H1 (cell line): ENCODE data around the gene ATAD3B. TPM values are rescaled to one million over a fixed set of nuclear protein-coding genes. Genes with fewer than 3 reads are reported as not detected.
"Not testable (repeated sequence)": the region's sequence is repeated elsewhere in the genome, so short reads cannot be mapped to it uniquely, and the experiment has no call there.

ENCODE experiments used
- CTCF ChIA-PET: fragments of 300-600 bp; sonication (Branson Sonifier 250); formaldehyde crosslinking; loops from one replicate; lab custom pipeline; 2021; ENCODE audit not compliant: partially characterized antibody; lab: Charles Lee
- POLR2A ChIA-PET: fragments of 300-600 bp; sonication (Branson Sonifier 250); formaldehyde crosslinking; loops from one replicate; lab custom pipeline; 2021; ENCODE audit warnings: inconsistent platforms; ENCODE audit not compliant: partially characterized antibody; lab: Charles Lee
- DNase-seq, 2 experiments: peaks; one replicate each; pipeline versions ENCODE4 v3.0.0 to v3.0.0-alpha.2; 2010 to 2022; ENCODE audit warnings: low spot score in 2 of 2, low read depth in 1 of 2, mixed read lengths in 1 of 2
- FAIRE-seq: peaks from 2 replicates; lab custom pipeline; 2011; peaks lifted over from hg19 to GRCh38; lab: Jason Lieb, UNC
- H2AFZ ChIP-seq: 2 replicates; pipeline ENCODE4 v1.8.1; 2012; ENCODE audit warnings: low read length, inconsistent platforms
- H2AK5ac ChIP-seq: 2 replicates; pipeline ENCODE4 v1.6.1; 2013; ENCODE audit warnings: low read depth, low read length
- H2BK120ac ChIP-seq: replicated peaks from 2 replicates; pipeline ENCODE3; 2013; ENCODE audit warnings: low read depth, low read length, inconsistent platforms
- H2BK12ac ChIP-seq: 2 replicates; pipeline ENCODE4 v1.6.1; 2013; ENCODE audit warnings: low read depth, low read length
- H2BK15ac ChIP-seq: 2 replicates; pipeline ENCODE4 v1.6.1; 2013; ENCODE audit warnings: low read length
- H2BK20ac ChIP-seq: 2 replicates; pipeline ENCODE4 v1.6.1; 2013; ENCODE audit warnings: low read length
- H2BK5ac ChIP-seq: 2 replicates; pipeline ENCODE4 v1.6.1; 2013; ENCODE audit warnings: low read depth, low read length
- H3K14ac ChIP-seq: 2 replicates; pipeline ENCODE4 v1.6.1; 2013; ENCODE audit warnings: inconsistent platforms; ENCODE audit not compliant: insufficient read length
- H3K18ac ChIP-seq: 2 replicates; pipeline ENCODE4 v1.6.1; 2013; ENCODE audit warnings: low read length; ENCODE audit errors: extremely low read depth
- H3K23ac ChIP-seq: 2 replicates; pipeline ENCODE4 v1.6.1; 2013; ENCODE audit warnings: inconsistent platforms; ENCODE audit not compliant: insufficient read length
- H3K23me2 ChIP-seq: 2 replicates; pipeline ENCODE4 v1.6.1; 2013; ENCODE audit warnings: low read depth, low read length
- H3K27ac ChIP-seq: 2 replicates; pipeline ENCODE4 v1.6.1; 2011; ENCODE audit warnings: low read depth, low read length, inconsistent platforms
- H3K27me3 ChIP-seq, 4 experiments: replicated peaks in 1 of 4; 1 replicate in 1 of 4; 2 replicates in 3 of 4; pipeline versions ENCODE4 v1.6.1 to v1.8.1; 2011 to 2013; ENCODE audit warnings: low read length in 3 of 4, mild to moderate bottlenecking in 3 of 4, inconsistent platforms in 2 of 4, mixed read lengths in 2 of 4, moderate library complexity in 1 of 4; ENCODE audit not compliant: control insufficient read depth in 3 of 4, insufficient read depth in 3 of 4; ENCODE audit errors: extremely low read depth in 1 of 4
- H3K36me3 ChIP-seq, 4 experiments: 2 replicates each; pipeline versions ENCODE4 v1.6.1 to v1.8.1; 2011 to 2013; ENCODE audit warnings: mild to moderate bottlenecking in 4 of 4, low read length in 3 of 4, moderate library complexity in 2 of 4, control low read depth in 1 of 4, inconsistent platforms in 1 of 4; ENCODE audit not compliant: insufficient read depth in 4 of 4, control insufficient read depth in 2 of 4
- H3K4ac ChIP-seq: replicated peaks from 2 replicates; pipeline ENCODE3; 2013; ENCODE audit warnings: low read length, low read depth, mixed read lengths, inconsistent platforms; ENCODE audit not compliant: insufficient read length
- H3K4me1 ChIP-seq, 4 experiments: replicated peaks in 1 of 4; 1 replicate in 1 of 4; 2 replicates in 3 of 4; pipeline versions ENCODE4 v1.6.1 to v1.8.1; 2011 to 2013; ENCODE audit warnings: low read length in 3 of 4, inconsistent platforms in 2 of 4, mixed read lengths in 1 of 4; ENCODE audit not compliant: insufficient read depth in 4 of 4, control insufficient read depth in 3 of 4
- H3K4me2 ChIP-seq, 2 experiments: 2 replicates each; pipeline versions ENCODE4 v1.6.1 to v1.8.1; 2011 to 2013; ENCODE audit warnings: low read depth in 2 of 2, low read length in 2 of 2, control low read depth in 1 of 2, inconsistent platforms in 1 of 2, mild to moderate bottlenecking in 1 of 2; ENCODE audit not compliant: insufficient read depth in 1 of 2
- H3K4me3 ChIP-seq, 4 experiments: fragments of 200-600, 300-600 bp in 1 of 4; sonication (generic), shearing (Covaris generic), sonication (Bioruptor Twin) in 1 of 4; 2 replicates each; pipeline versions ENCODE4 v1.5.1 to v1.8.1; 2011 to 2016; ENCODE audit warnings: low read length in 4 of 4, low read depth in 3 of 4, control low read depth in 2 of 4, inconsistent platforms in 2 of 4, mild to moderate bottlenecking in 2 of 4, mixed read lengths in 1 of 4, moderate library complexity in 1 of 4; ENCODE audit not compliant: insufficient read depth in 2 of 4; ENCODE audit errors: extremely low read depth in 1 of 4
- H3K56ac ChIP-seq: replicated peaks from 2 replicates; pipeline ENCODE3; 2013; ENCODE audit warnings: low read depth, mild to moderate bottlenecking, mixed read lengths, low read length, inconsistent platforms; ENCODE audit not compliant: insufficient read length
- H3K79me1 ChIP-seq: 2 replicates; pipeline ENCODE4 v1.6.1; 2013; ENCODE audit warnings: low read depth, low read length, control low read depth
- H3K79me2 ChIP-seq, 2 experiments: 2 replicates each; pipeline versions ENCODE4 v1.6.1 to v1.8.1; 2012 to 2013; ENCODE audit warnings: low read length in 2 of 2, mild to moderate bottlenecking in 2 of 2, inconsistent platforms in 1 of 2; ENCODE audit not compliant: insufficient read depth in 2 of 2, control insufficient read depth in 1 of 2
- H3K9ac ChIP-seq, 4 experiments: replicated peaks in 1 of 4; 1 replicate in 1 of 4; 2 replicates in 3 of 4; pipeline versions ENCODE4 v1.6.1 to v1.8.1; 2011 to 2013; ENCODE audit warnings: low read depth in 3 of 4, low read length in 3 of 4, control low read depth in 2 of 4, mild to moderate bottlenecking in 2 of 4, moderate library complexity in 2 of 4, inconsistent platforms in 1 of 4; ENCODE audit errors: extremely low read depth in 1 of 4
- H3K9me3 ChIP-seq, 2 experiments: 2 replicates each; pipeline versions ENCODE4 v1.6.1 to v1.8.1; 2012 to 2013; ENCODE audit warnings: mild to moderate bottlenecking in 2 of 2, moderate library complexity in 2 of 2, control low read depth in 1 of 2, inconsistent platforms in 1 of 2, low read depth in 1 of 2, low read length in 1 of 2, mixed read lengths in 1 of 2; ENCODE audit not compliant: insufficient read depth in 2 of 2
- H4K20me1 ChIP-seq, 2 experiments: replicated peaks in 1 of 2; 2 replicates each; pipeline versions ENCODE3 to v1.8.1; 2011 to 2013; ENCODE audit warnings: inconsistent platforms in 2 of 2, low read length in 2 of 2, mild to moderate bottlenecking in 1 of 2; ENCODE audit not compliant: insufficient read depth in 2 of 2, control insufficient read depth in 1 of 2
- H4K5ac ChIP-seq: 2 replicates; pipeline ENCODE4 v1.6.1; 2013; ENCODE audit warnings: low read length, low read depth, mixed read lengths, inconsistent platforms; ENCODE audit not compliant: insufficient read length
- H4K8ac ChIP-seq: 2 replicates; pipeline ENCODE4 v1.8.0; 2013; ENCODE audit warnings: mild to moderate bottlenecking, moderate library complexity, low read length, inconsistent platforms; ENCODE audit not compliant: insufficient read depth; ENCODE audit errors: extremely low read depth
- H4K91ac ChIP-seq: replicated peaks from 2 replicates; pipeline ENCODE3; 2013; ENCODE audit warnings: low read length, mixed read lengths, inconsistent platforms; ENCODE audit not compliant: insufficient read length
- RAD21 ChIP-seq, 2 experiments: IDR thresholded peaks in 1 of 2; conservative IDR thresholded peaks in 1 of 2; 2 replicates each; pipeline ENCODE4 v1.6.1; 2011; ENCODE audit warnings: low read depth in 2 of 2, low read length in 2 of 2, improper control_type of control experiment in 1 of 2, inconsistent platforms in 1 of 2, mild to moderate bottlenecking in 1 of 2, moderate library complexity in 1 of 2
- WGBS, 2 experiments: shearing (Covaris generic) in 1 of 2; methylation state at CpG; one replicate each; pipeline versions ENCODE4 v1.1.6 to v1.1.7; 2013 to 2015; ENCODE audit warnings: low lambda C conversion rate in 2 of 2, mixed read lengths in 2 of 2, inconsistent platforms in 1 of 2, low coverage in 1 of 2, missing lambda C conversion rate in 1 of 2; ENCODE audit not compliant: insufficient replicate concordance in 2 of 2, insufficient coverage in 1 of 2, insufficient read length in 1 of 2; ENCODE audit errors: extremely low coverage in 1 of 2, missing lambda C conversion rate in 1 of 2; 5-methylcytosine and 5-hydroxymethylcytosine counted together
- polyA plus RNA-seq, 7 experiments: library from polyadenylated mRNA; depleted of rRNA in 3 of 7; stranded (reverse) in 5 of 7; unstranded in 2 of 7; fragments of >200 nt in 5 of 7; fragments of 200-250 nt in 2 of 7; gene quantifications; 1 replicate in 5 of 7; 2 replicates in 1 of 7; 4 replicates in 1 of 7; pipeline versions ENCODE4 v1.2.1 to v1.2.3, GENCODE V29; 2011 to 2013; ENCODE audit warnings: missing spikeins in 2 of 7, mixed read lengths in 2 of 7
- total RNA-seq: library from RNA; stranded (reverse); fragmentation: NEBNext Ultra II Directional; extraction: Animal tissue kit (Norgen Biotek cat#: 25700); gene quantifications from 2 replicates; pipeline ENCODE4 v1.2.1, GENCODE V29; 2021

The ATAD3B gene
- total and polyA plus RNA-seq, 2 of the 8 experiments (the other 6 are each of a cell fraction or from before 2014, with no cell fraction given): 31.3 to 63.0 TPM

DNA sequence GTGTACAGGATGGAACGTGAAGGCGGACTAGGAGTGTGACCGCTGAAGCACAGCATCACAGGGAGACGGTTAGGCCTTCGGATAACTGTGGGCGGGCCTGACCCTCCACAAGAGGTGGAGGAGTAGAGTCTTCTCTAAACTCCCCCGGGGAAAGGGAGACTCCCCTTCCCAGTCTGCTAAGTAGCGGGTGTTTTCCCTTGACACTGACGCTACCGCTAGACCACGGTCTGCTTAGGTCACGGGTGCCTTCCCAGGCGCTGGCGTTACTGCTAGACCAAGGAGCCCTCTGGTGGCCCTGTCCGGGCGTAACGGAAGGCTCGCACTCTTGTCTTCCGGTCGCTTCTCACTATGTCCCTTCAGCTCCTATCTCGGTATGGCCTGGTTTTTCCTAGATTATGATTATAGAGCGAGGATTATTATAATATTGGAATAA, 33.8 kb downstream of the ATAD3B start:
- not testable (repeated sequence) for H3K4me1 ChIP-seq, H3K56ac ChIP-seq, FAIRE-seq, H3K79me1 ChIP-seq, H3K4me3 ChIP-seq, H4K8ac ChIP-seq, H2BK5ac ChIP-seq, H3K23ac ChIP-seq, H2AK5ac ChIP-seq, H3K18ac ChIP-seq, H2AFZ ChIP-seq, H3K36me3 ChIP-seq, H2BK12ac ChIP-seq, H3K23me2 ChIP-seq, H3K9ac ChIP-seq, H3K14ac ChIP-seq, H3K27me3 ChIP-seq, H4K91ac ChIP-seq, H2BK20ac ChIP-seq, H3K79me2 ChIP-seq, H3K9me3 ChIP-seq, H4K20me1 ChIP-seq, H2BK120ac ChIP-seq, H2BK15ac ChIP-seq, H3K4me2 ChIP-seq, H4K5ac ChIP-seq, H3K27ac ChIP-seq, DNase-seq, H3K4ac ChIP-seq
- TF ChIP-seq RAD21 (IDR thresholded peaks at IDR 0.05 in 1 of 2, conservative IDR thresholded peaks at IDR 0.05 in 1 of 2; ENCODE audit: low read depth in 2 of 2, low read length in 2 of 2): 0 out of 4 replicates have a peak, but pooled peaks of 1 of the 2 experiments have one; percentile 2
- ChIA-PET CTCF (interaction anchor here (0.6 to 2.4 kb wide), 29 partner anchors 10 to 439 kb away, joined by 3 to 10 read pairs (median 4); no protein-coding TSS in a partner anchor), POLR2A (interaction anchor here (1.0 to 1.9 kb wide), 6 partner anchors 13 to 106 kb away, joined by 3 to 7 read pairs (median 4); partner anchors contain the start of gene CCNL2)
- 82% methylated on average over 13 of the region's 22 CpGs; no CpG with 5 or more reads in 1 of the 2 experiments for WGBS, 2 experiments
